ENCODE data around the gene CPT2. TPM values are rescaled to one million over a fixed set of nuclear protein-coding genes. Genes with fewer than 3 reads are reported as not detected.

The CPT2 gene
- total and polyA plus RNA-seq, 12 donors = 7.8 to 79.5 (median 43.1) TPM

GRCh38 chr1:53255031-53255430 is 58.4 kb downstream of the CPT2 start:
- 94 to 99% (median 97%) methylated on average over 4 of the region's 4 CpGs for WGBS, 4 donors
- Histone ChIP-seq H3K4me3 (no peak overlapping the region), H3K27me3 (no peaks in the 10 kb centered on the region), H3K4me1 (replicated peaks in 1 of 2) (peaks cover 0 to 5% of the 10 kb centered on the region in 2 donors), H3K36me3 (replicated peaks in 1 of 2) (no peaks in the 10 kb centered on the region), H3K27ac (no peak overlapping the region), H3K9me3 (replicated peaks in 1 of 3) (no peaks in the 10 kb centered on the region)
- DNase-seq = no peak
- intact Hi-C loops (cut with DNase I) = no loop called here
- TF ChIP-seq POLR2A (IDR thresholded peaks at IDR 0.05) (no peak), CTCF (IDR thresholded peaks at IDR 0.05) (no peak)

DNA sequence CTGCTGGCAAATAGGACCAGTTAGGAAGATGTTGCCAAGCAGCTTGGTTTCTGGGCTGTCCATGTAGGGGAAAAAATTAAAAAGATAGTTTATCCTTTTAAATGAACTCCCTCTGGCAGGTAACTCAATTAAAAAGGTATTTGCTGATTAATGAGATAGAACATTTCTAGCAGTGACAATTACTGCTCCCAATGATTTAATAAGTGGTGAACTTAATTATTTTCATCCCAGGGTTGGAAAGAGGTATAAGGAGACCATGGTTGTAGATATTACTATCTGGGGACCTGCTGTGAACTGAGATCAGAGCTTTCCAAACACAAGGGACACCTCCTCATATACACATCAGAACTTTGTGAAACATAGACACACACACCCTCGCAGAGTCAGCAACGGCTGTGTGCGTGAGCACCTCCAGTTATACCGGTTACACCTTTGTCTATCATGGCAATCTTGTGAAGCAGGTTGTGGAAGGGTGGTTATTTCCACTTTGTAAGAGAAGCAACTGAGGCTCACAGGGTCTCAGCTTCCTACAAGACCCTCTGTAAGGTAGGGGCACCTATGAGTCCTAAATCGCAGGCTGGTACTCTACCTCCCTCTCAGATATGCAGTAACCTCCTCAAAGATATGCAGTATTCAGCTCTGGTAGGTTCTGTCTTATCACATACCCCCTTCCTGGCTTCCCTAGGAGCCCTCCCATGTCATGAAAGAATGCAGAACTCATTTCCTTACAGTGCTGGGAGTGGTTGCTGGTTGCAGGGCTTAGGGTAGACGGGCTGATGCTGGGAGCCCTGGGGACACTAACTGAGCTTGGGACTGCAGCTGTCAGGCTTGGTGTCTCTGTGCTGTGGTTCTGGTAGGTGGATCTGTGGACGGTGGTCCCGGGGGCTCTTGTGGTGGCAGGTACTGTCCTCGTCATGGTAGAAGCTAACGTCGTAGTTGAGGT is 60.2 kb downstream of the CPT2 start:
- Histone ChIP-seq H3K9me3 (replicated peaks in 1 of 3) (no peaks in the 10 kb centered on the region), H3K4me3 (no peak overlapping the region), H3K27me3 (no peaks in the 10 kb centered on the region), H3K36me3 (replicated peaks in 1 of 2) (no peaks in the 10 kb centered on the region), H3K27ac (no peak overlapping the region), H3K4me1 (replicated peaks in 1 of 2) (peaks cover 0 to 5% of the 10 kb centered on the region in 2 donors)
- WGBS, 4 donors = 92 to 94% (median 93%) methylated on average over 11 of the region's 11 CpGs
- intact Hi-C loops (cut with DNase I) = no loop called here
- TF ChIP-seq CTCF (IDR thresholded peaks at IDR 0.05) (no peak), POLR2A (IDR thresholded peaks at IDR 0.05) (no peak)
- DNase-seq = no peak

- DNase-seq = no peak
- no peak overlapping the region for H3K27ac ChIP-seq
- no peaks in the 10 kb centered on the region for H3K27me3 ChIP-seq
- no peak overlapping the region for H3K4me3 ChIP-seq
- TF ChIP-seq POLR2A (IDR thresholded peaks at IDR 0.05) = no peak
- no peak for TF ChIP-seq CTCF (IDR thresholded peaks at IDR 0.05)
- H3K9me3 ChIP-seq (replicated peaks in 1 of 3) = no peaks in the 10 kb centered on the region
- intact Hi-C loops (cut with DNase I) = no loop called here
- H3K4me1 ChIP-seq (replicated peaks in 1 of 2) = peaks cover 0 to 5% of the 10 kb centered on the region in 2 donors
- no peaks in the 10 kb centered on the region for H3K36me3 ChIP-seq (replicated peaks in 1 of 2)
- WGBS, 4 donors = 85 to 95% (median 92%) methylated on average over 5 of the region's 5 CpGs
Observed at GRCh38 chr1:53257454-53258081, 60.9 kb downstream of the CPT2 start.

DNA sequence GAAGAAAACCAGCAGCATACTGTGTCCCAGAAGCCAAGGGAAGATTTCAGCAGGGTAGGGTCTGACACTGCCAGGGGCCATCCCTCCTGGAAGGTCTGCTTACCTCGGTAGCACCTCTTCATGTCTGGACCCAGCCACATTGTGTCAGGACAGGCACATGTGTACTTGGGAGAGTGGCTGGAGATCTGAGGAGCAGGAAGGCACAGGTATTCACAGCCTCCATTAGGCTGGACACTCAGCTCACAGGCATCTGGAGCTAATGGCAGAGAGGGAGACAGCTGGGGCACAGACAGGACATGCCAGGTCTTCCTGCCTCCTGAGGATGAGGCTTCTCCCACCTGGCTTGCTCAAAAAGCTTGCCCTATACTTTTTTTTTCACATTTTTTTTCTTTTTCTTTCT is 61.6 kb downstream of the CPT2 start:
- no peak for DNase-seq
- Histone ChIP-seq H3K36me3 (replicated peaks in 1 of 2) (no peaks in the 10 kb centered on the region), H3K27me3 (no peaks in the 10 kb centered on the region), H3K4me3 (no peak overlapping the region), H3K4me1 (replicated peaks in 1 of 2) (peaks cover 0 to 5% of the 10 kb centered on the region in 2 donors), H3K9me3 (replicated peaks in 1 of 3) (no peaks in the 10 kb centered on the region), H3K27ac (no peak overlapping the region)
- WGBS, 4 donors = 60 to 89% (median 78%) methylated on average over 1 of the region's 1 CpG
- intact Hi-C loops (cut with DNase I) = no loop called here
- TF ChIP-seq POLR2A (IDR thresholded peaks at IDR 0.05) = no peak
- TF ChIP-seq CTCF (IDR thresholded peaks at IDR 0.05) = no peak
